Panc1 (cell line): ENCODE measurements around the gene GDPD3.

Experiments used
- POLR2AphosphoS5 ChIP-seq: IDR thresholded peaks from 2 replicates; pipeline ENCODE4 v1.6.1; 2012; ENCODE audit warnings: mild to moderate bottlenecking, low read depth, low read length, moderate library complexity
- TF ChIP-seq, protein P1 (sequence below): fragments of 450-650 bp; IDR thresholded peaks from 2 replicates; pipeline ENCODE4 v1.5.1; 2017; ENCODE audit warnings: mild to moderate bottlenecking

DNA sequence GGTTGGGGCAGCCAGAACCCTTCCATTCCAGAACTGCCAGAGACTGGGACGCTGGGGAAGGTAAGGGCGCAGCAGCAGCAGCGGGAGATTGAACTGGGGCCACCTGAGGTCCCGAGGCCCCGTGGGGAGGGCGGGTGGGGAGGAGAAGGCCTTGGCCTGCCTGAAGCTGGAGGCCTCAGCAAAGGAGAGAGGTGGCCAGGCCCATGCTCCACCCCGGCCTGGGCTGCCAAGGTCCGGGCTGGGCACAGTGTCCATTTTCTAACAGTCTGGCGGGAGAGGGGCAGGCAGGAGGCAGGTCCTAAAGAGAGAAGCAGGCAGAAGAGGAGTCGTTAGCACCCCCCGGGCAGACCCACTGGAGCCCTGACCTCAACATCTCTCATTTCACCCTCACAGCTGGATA lies 1.1 kb upstream of the GDPD3 start:
- no peak for TF ChIP-seq POLR2AphosphoS5
- TF ChIP-seq, protein P1, sequence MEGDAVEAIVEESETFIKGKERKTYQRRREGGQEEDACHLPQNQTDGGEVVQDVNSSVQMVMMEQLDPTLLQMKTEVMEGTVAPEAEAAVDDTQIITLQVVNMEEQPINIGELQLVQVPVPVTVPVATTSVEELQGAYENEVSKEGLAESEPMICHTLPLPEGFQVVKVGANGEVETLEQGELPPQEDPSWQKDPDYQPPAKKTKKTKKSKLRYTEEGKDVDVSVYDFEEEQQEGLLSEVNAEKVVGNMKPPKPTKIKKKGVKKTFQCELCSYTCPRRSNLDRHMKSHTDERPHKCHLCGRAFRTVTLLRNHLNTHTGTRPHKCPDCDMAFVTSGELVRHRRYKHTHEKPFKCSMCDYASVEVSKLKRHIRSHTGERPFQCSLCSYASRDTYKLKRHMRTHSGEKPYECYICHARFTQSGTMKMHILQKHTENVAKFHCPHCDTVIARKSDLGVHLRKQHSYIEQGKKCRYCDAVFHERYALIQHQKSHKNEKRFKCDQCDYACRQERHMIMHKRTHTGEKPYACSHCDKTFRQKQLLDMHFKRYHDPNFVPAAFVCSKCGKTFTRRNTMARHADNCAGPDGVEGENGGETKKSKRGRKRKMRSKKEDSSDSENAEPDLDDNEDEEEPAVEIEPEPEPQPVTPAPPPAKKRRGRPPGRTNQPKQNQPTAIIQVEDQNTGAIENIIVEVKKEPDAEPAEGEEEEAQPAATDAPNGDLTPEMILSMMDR: no peak
